Activated CD4-positive, alpha-beta T cell treated with anti-CD3 and anti-CD28 coated beads, Interleukin-2, amount 10 ng/mL, durations not matched to agents 7 days and 5 days (primary cell): ENCODE data around the gene LAMA2. TPM values are rescaled to one million over a fixed set of nuclear protein-coding genes. Genes with fewer than 3 reads are reported as not detected.

Source experiments
- CTCF ChIA-PET: fragments of 350-600 bp; sonication (Branson Sonifier 250); formaldehyde crosslinking; loops from one replicate; lab custom pipeline; 2021; ENCODE audit warnings: antibody characterized with exemption; lab: Charles Lee
- POLR2A ChIA-PET: fragments of 350-600 bp; sonication (Branson Sonifier 250); formaldehyde crosslinking; loops from one replicate; lab custom pipeline; 2021; ENCODE audit warnings: antibody characterized with exemption; lab: Charles Lee
- DNase-seq: peaks from one replicate; pipeline ENCODE4 v3.0.0-alpha.2; 2020
- H3K27ac Mint-ChIP-seq: one replicate; pipeline ENCODE4 v1.8.0; 2021; ENCODE audit warnings: mild to moderate bottlenecking, moderate library complexity, mixed read lengths
- H3K27me3 Mint-ChIP-seq: one replicate; pipeline ENCODE4 v1.8.0; 2021; ENCODE audit warnings: mixed read lengths
- H3K36me3 Mint-ChIP-seq: one replicate; pipeline ENCODE4 v1.8.0; 2021; ENCODE audit warnings: low read depth, mixed read lengths
- H3K4me1 Mint-ChIP-seq: one replicate; pipeline ENCODE4 v1.8.0; 2021; ENCODE audit warnings: mixed read lengths
- H3K4me3 Mint-ChIP-seq: one replicate; pipeline ENCODE4 v1.8.0; 2021; ENCODE audit warnings: mild to moderate bottlenecking, moderate library complexity, mixed read lengths
- H3K9me3 Mint-ChIP-seq: one replicate; pipeline ENCODE4 v1.8.0; 2021; ENCODE audit warnings: mixed read lengths
- total RNA-seq, 2 experiments: library from RNA; stranded (reverse); gene quantifications; one replicate each; pipeline ENCODE4 v1.2.3, GENCODE V29; 2021

The LAMA2 gene
- total RNA-seq, 2 experiments from 2014 or later = 0.02 to 0.05 TPM

GRCh38 chr6:129175066-129175465 is 292.1 kb downstream of the LAMA2 start:
- DNase-seq = no peak
- H3K9me3 Mint-ChIP-seq = no peaks in the 10 kb centered on the region
- ChIA-PET POLR2A (no interaction called here), CTCF (no interaction called here)
- H3K4me3 Mint-ChIP-seq = no peak overlapping the region
- no peak overlapping the region for H3K27ac Mint-ChIP-seq
- no peaks in the 10 kb centered on the region for H3K36me3 Mint-ChIP-seq
- H3K4me1 Mint-ChIP-seq = no peaks in the 10 kb centered on the region
- H3K27me3 Mint-ChIP-seq = peaks cover 6% of the 10 kb centered on the region

GRCh38 chr6:129177801-129178200 is 294.9 kb downstream of the LAMA2 start:
- peaks cover 6% of the 10 kb centered on the region for H3K27me3 Mint-ChIP-seq
- H3K4me3 Mint-ChIP-seq = no peak overlapping the region
- ChIA-PET POLR2A (no interaction called here), CTCF (no interaction called here)
- H3K4me1 Mint-ChIP-seq = no peaks in the 10 kb centered on the region
- no peaks in the 10 kb centered on the region for H3K9me3 Mint-ChIP-seq
- H3K27ac Mint-ChIP-seq = no peak overlapping the region
- no peaks in the 10 kb centered on the region for H3K36me3 Mint-ChIP-seq
- no peak for DNase-seq

GRCh38 chr6:129179283-129179682 is 296.3 kb downstream of the LAMA2 start:
- H3K36me3 Mint-ChIP-seq = no peaks in the 10 kb centered on the region
- CTCF ChIA-PET = no interaction called here
- H3K9me3 Mint-ChIP-seq = no peaks in the 10 kb centered on the region
- no peaks in the 10 kb centered on the region for H3K4me1 Mint-ChIP-seq
- POLR2A ChIA-PET = no interaction called here
- no peak overlapping the region for H3K4me3 Mint-ChIP-seq
- no peak overlapping the region for H3K27ac Mint-ChIP-seq
- DNase-seq = no peak
- peaks cover 4% of the 10 kb centered on the region for H3K27me3 Mint-ChIP-seq

GRCh38 chr6:129181001-129181400 is 298.1 kb downstream of the LAMA2 start:
- DNase-seq = no peak
- ChIA-PET CTCF (no interaction called here), POLR2A (no interaction called here)
- Mint-ChIP-seq H3K27me3 (peaks cover 4% of the 10 kb centered on the region), H3K4me1 (no peaks in the 10 kb centered on the region), H3K36me3 (no peaks in the 10 kb centered on the region), H3K4me3 (no peak overlapping the region), H3K27ac (no peak overlapping the region), H3K9me3 (no peaks in the 10 kb centered on the region)

- Mint-ChIP-seq H3K36me3 (no peaks in the 10 kb centered on the region), H3K27me3 (no peaks in the 10 kb centered on the region), H3K4me3 (no peak overlapping the region), H3K27ac (no peak overlapping the region), H3K9me3 (no peaks in the 10 kb centered on the region), H3K4me1 (no peaks in the 10 kb centered on the region)
- DNase-seq = no peak
- CTCF ChIA-PET = no interaction called here
- POLR2A ChIA-PET = no interaction called here
Measured at GRCh38 chr6:129183187-129183591, 300.3 kb downstream of the LAMA2 start.

- POLR2A ChIA-PET = no interaction called here
- no peak for DNase-seq
- Mint-ChIP-seq H3K4me3 (no peak overlapping the region), H3K9me3 (no peaks in the 10 kb centered on the region), H3K4me1 (no peaks in the 10 kb centered on the region), H3K27me3 (no peaks in the 10 kb centered on the region), H3K27ac (no peak overlapping the region), H3K36me3 (no peaks in the 10 kb centered on the region)
- CTCF ChIA-PET = no interaction called here
Measured at GRCh38 chr6:129183681-129184301, 300.9 kb downstream of the LAMA2 start.

- DNase-seq = no peak
- H3K27ac Mint-ChIP-seq = no peak overlapping the region
- no peaks in the 10 kb centered on the region for H3K36me3 Mint-ChIP-seq
- no peaks in the 10 kb centered on the region for H3K4me1 Mint-ChIP-seq
- no peaks in the 10 kb centered on the region for H3K27me3 Mint-ChIP-seq
- ChIA-PET POLR2A (no interaction called here), CTCF (no interaction called here)
- H3K4me3 Mint-ChIP-seq = no peak overlapping the region
- H3K9me3 Mint-ChIP-seq = no peaks in the 10 kb centered on the region
Measured at GRCh38 chr6:129184324-129184723, 301.4 kb downstream of the LAMA2 start.

GRCh38 chr6:129184808-129185366 is 301.9 kb downstream of the LAMA2 start:
- ChIA-PET POLR2A (no interaction called here), CTCF (no interaction called here)
- H3K36me3 Mint-ChIP-seq = no peaks in the 10 kb centered on the region

GRCh38 chr6:129186988-129187387 is 304.1 kb downstream of the LAMA2 start:
- CTCF ChIA-PET = no interaction called here
- H3K27ac Mint-ChIP-seq = no peak overlapping the region
- H3K9me3 Mint-ChIP-seq = no peaks in the 10 kb centered on the region
- H3K4me1 Mint-ChIP-seq = no peaks in the 10 kb centered on the region
- H3K27me3 Mint-ChIP-seq = no peaks in the 10 kb centered on the region
- DNase-seq = no peak
- POLR2A ChIA-PET = no interaction called here
- H3K4me3 Mint-ChIP-seq = no peak overlapping the region
- H3K36me3 Mint-ChIP-seq = no peaks in the 10 kb centered on the region

More at GRCh38 chr6:129184808-129185366, 301.9 kb downstream of the LAMA2 start:
- no peaks in the 10 kb centered on the region for H3K4me1 Mint-ChIP-seq
- H3K9me3 Mint-ChIP-seq = no peaks in the 10 kb centered on the region
- H3K27me3 Mint-ChIP-seq = no peaks in the 10 kb centered on the region
- no peak overlapping the region for H3K27ac Mint-ChIP-seq
- DNase-seq = no peak
- no peak overlapping the region for H3K4me3 Mint-ChIP-seq

- no peaks in the 10 kb centered on the region for H3K4me1 Mint-ChIP-seq
- no peaks in the 10 kb centered on the region for H3K9me3 Mint-ChIP-seq
- no peak overlapping the region for H3K27ac Mint-ChIP-seq
- no peaks in the 10 kb centered on the region for H3K36me3 Mint-ChIP-seq
- ChIA-PET CTCF (no interaction called here), POLR2A (no interaction called here)
- no peaks in the 10 kb centered on the region for H3K27me3 Mint-ChIP-seq
- no peak for DNase-seq
- no peak overlapping the region for H3K4me3 Mint-ChIP-seq
Measured at GRCh38 chr6:129188306-129188705, 305.4 kb downstream of the LAMA2 start.

- Mint-ChIP-seq H3K4me1 (no peaks in the 10 kb centered on the region), H3K4me3 (no peak overlapping the region), H3K27me3 (no peaks in the 10 kb centered on the region), H3K9me3 (no peaks in the 10 kb centered on the region), H3K36me3 (no peaks in the 10 kb centered on the region), H3K27ac (no peak overlapping the region)
- POLR2A ChIA-PET = no interaction called here
- CTCF ChIA-PET = interaction anchor here (0.6 kb wide), 1 partner anchor 1248 kb away, joined by 4 read pairs; no protein-coding TSS in a partner anchor
- DNase-seq = no peak
Measured at GRCh38 chr6:129188795-129189194, 305.9 kb downstream of the LAMA2 start.

- ChIA-PET POLR2A (no interaction called here), CTCF (interaction anchor here (0.6 kb wide), 3 partner anchors 121 to 1247 kb away, joined by 3 to 8 read pairs (median 4); no protein-coding TSS in a partner anchor)
- H3K4me1 Mint-ChIP-seq = no peaks in the 10 kb centered on the region
- no peaks in the 10 kb centered on the region for H3K27me3 Mint-ChIP-seq
- no peak overlapping the region for H3K27ac Mint-ChIP-seq
- H3K4me3 Mint-ChIP-seq = no peak overlapping the region
- H3K9me3 Mint-ChIP-seq = no peaks in the 10 kb centered on the region
- DNase-seq = no peak
- H3K36me3 Mint-ChIP-seq = no peaks in the 10 kb centered on the region
Measured at GRCh38 chr6:129189266-129189665, 306.3 kb downstream of the LAMA2 start.

GRCh38 chr6:129191235-129191634 is 308.3 kb downstream of the LAMA2 start:
- Mint-ChIP-seq H3K27me3 (no peaks in the 10 kb centered on the region), H3K4me3 (no peak overlapping the region), H3K27ac (no peak overlapping the region), H3K9me3 (no peaks in the 10 kb centered on the region), H3K36me3 (no peaks in the 10 kb centered on the region), H3K4me1 (no peaks in the 10 kb centered on the region)
- no peak for DNase-seq
- ChIA-PET POLR2A (no interaction called here), CTCF (no interaction called here)
